B cell (primary cell): ENCODE data around the gene C2CD3. TPM values are rescaled to one million over a fixed set of nuclear protein-coding genes. Genes with fewer than 3 reads are reported as not detected.

Source experiments
- ATAC-seq: fragments of 200-7000 bp; cut with Tn5 transposase; one replicate; pipeline ENCODE4 v1.10.0; 2021; ENCODE audit warnings: low read depth, mild to moderate bottlenecking, moderate number of reproducible peaks, moderate library complexity
- CTCF ChIA-PET: fragments of 350-600 bp; sonication (Branson Sonifier 250); formaldehyde crosslinking; loops from one replicate; lab custom pipeline; 2021; ENCODE audit warnings: antibody characterized with exemption, inconsistent platforms; lab: Charles Lee
- POLR2A ChIA-PET: fragments of 350-600 bp; sonication (Branson Sonifier 250); formaldehyde crosslinking; loops from one replicate; lab custom pipeline; 2021; ENCODE audit warnings: antibody characterized with exemption; lab: Charles Lee
- DNase-seq: peaks from one replicate; pipeline ENCODE4 v3.0.0; 2013
- H2AFZ ChIP-seq: 2 replicates; pipeline ENCODE4 v1.6.1; 2012; ENCODE audit warnings: mild to moderate bottlenecking, low read depth, low read length; ENCODE audit not compliant: insufficient read depth, poor library complexity, severe bottlenecking
- H3K27ac ChIP-seq, 2 donors: 1 replicate in 1 of 2; 2 replicates in 1 of 2; pipeline ENCODE4 v1.5.1; 2012 to 2013; ENCODE audit warnings: low read length in 2 of 2, mild to moderate bottlenecking in 2 of 2, moderate library complexity in 1 of 2
- H3K27me3 ChIP-seq, 4 experiments: fragments of 200-600 bp in 1 of 4; sonication (generic) in 1 of 4; replicated peaks in 1 of 4; 1 replicate in 2 of 4; 2 replicates in 2 of 4; pipeline versions ENCODE4 v1.6.1 to v1.7.0; 2013 to 2016; ENCODE audit warnings: low read length in 3 of 4, mild to moderate bottlenecking in 2 of 4, mixed read lengths in 1 of 4, moderate library complexity in 1 of 4; ENCODE audit not compliant: insufficient read depth in 4 of 4, control insufficient read depth in 3 of 4; ENCODE audit errors: control extremely low read depth in 1 of 4
- H3K36me3 ChIP-seq, 2 experiments: replicated peaks in 1 of 2; 1 replicate in 1 of 2; 2 replicates in 1 of 2; pipeline versions ENCODE4 v1.6.1 to v1.7.1; 2013; ENCODE audit warnings: low read length in 1 of 2; ENCODE audit not compliant: insufficient read depth in 2 of 2, control insufficient read depth in 1 of 2; ENCODE audit errors: control extremely low read depth in 1 of 2, extremely low read depth in 1 of 2
- H3K4me1 ChIP-seq, 2 donors: fragments of 200-600 bp in 1 of 2; sonication (generic) in 1 of 2; 1 replicate in 1 of 2; 2 replicates in 1 of 2; pipeline versions ENCODE4 v1.5.1 to v1.6.1; 2013 to 2017; ENCODE audit warnings: low read length in 2 of 2; ENCODE audit not compliant: control insufficient read depth in 2 of 2, insufficient read depth in 2 of 2
- H3K4me2 ChIP-seq: replicated peaks from 2 replicates; pipeline ENCODE3; 2012; ENCODE audit warnings: mild to moderate bottlenecking, low read depth, low read length; ENCODE audit not compliant: poor library complexity, severe bottlenecking
- H3K4me3 ChIP-seq, 5 experiments: fragments of 200-600 bp in 1 of 5; sonication (generic) in 1 of 5; 1 replicate in 3 of 5; 2 replicates in 2 of 5; pipeline versions ENCODE4 v1.5.1 to v1.7.0; 2011 to 2016; ENCODE audit warnings: low read length in 4 of 5, mild to moderate bottlenecking in 4 of 5, low read depth in 2 of 5, control low read depth in 1 of 5, moderate library complexity in 1 of 5; ENCODE audit not compliant: insufficient read depth in 1 of 5; ENCODE audit errors: control extremely low read depth in 1 of 5, extremely low read depth in 1 of 5
- H3K79me2 ChIP-seq: fragments of 200-600 bp; sonication (generic); one replicate; pipeline ENCODE4 v1.6.0; 2016; ENCODE audit warnings: low read length; ENCODE audit not compliant: control insufficient read depth, insufficient read depth
- H3K9ac ChIP-seq: fragments of 200-600 bp; sonication (generic); 2 replicates; pipeline ENCODE4 v1.6.1; 2017; ENCODE audit warnings: mild to moderate bottlenecking, low read length, moderate library complexity
- H3K9me3 ChIP-seq, 3 donors: one replicate each; pipeline versions ENCODE4 v1.6.1 to v1.7.1; 2013; ENCODE audit warnings: low read length in 2 of 3; ENCODE audit not compliant: control insufficient read depth in 2 of 3, insufficient read depth in 1 of 3; ENCODE audit errors: control extremely low read depth in 1 of 3
- H4K20me1 ChIP-seq: 2 replicates; pipeline ENCODE4 v1.6.0; 2012; ENCODE audit warnings: mild to moderate bottlenecking, low read length; ENCODE audit not compliant: insufficient read depth, control insufficient read depth, poor library complexity, severe bottlenecking
- H3K27ac Mint-ChIP-seq: one replicate; pipeline ENCODE4 v1.8.0; 2021; ENCODE audit warnings: mixed read lengths
- H3K27me3 Mint-ChIP-seq: one replicate; pipeline ENCODE4 v1.8.0; 2021; ENCODE audit warnings: mixed read lengths
- H3K4me1 Mint-ChIP-seq: one replicate; pipeline ENCODE4 v1.8.0; 2021; ENCODE audit warnings: mixed read lengths
- H3K4me3 Mint-ChIP-seq: one replicate; pipeline ENCODE4 v1.8.0; 2021; ENCODE audit warnings: mixed read lengths
- H3K9me3 Mint-ChIP-seq: one replicate; pipeline ENCODE4 v1.8.0; 2022; ENCODE audit warnings: mixed read lengths; ENCODE audit not compliant: insufficient read depth
- CTCF ChIP-seq: fragments of 200-600 bp; IDR thresholded peaks from one replicate; pipeline ENCODE4 v1.8.0; 2022; ENCODE audit warnings: antibody characterized with exemption, mild to moderate bottlenecking
- EZH2 ChIP-seq: IDR thresholded peaks from 2 replicates; pipeline ENCODE4 v1.6.1; 2012; ENCODE audit warnings: borderline replicate concordance, low read depth, mild to moderate bottlenecking, moderate library complexity, low read length; ENCODE audit not compliant: insufficient read depth, poor library complexity, severe bottlenecking
- WGBS: methylation state at CpG from one replicate; pipeline ENCODE4 v1.1.5; 2013; ENCODE audit warnings: missing lambda C conversion rate; ENCODE audit not compliant: insufficient coverage; 5-methylcytosine and 5-hydroxymethylcytosine counted together
- intact Hi-C: fragments of 100-400 bp; cut with micrococcal nuclease; formaldehyde crosslinking; loops from one replicate; pipeline ENCODE4 v1.10.0; 2022
- polyA plus RNA-seq: library from polyadenylated mRNA; depleted of rRNA; stranded (reverse); fragments of >200 nt; gene quantifications from 2 replicates; pipeline ENCODE4 v1.2.3, GENCODE V29; 2012
- total RNA-seq, 2 donors: library from RNA; stranded (reverse); fragments of 120-200 nt in 1 of 2; gene quantifications; 1 replicate in 1 of 2; 2 replicates in 1 of 2; pipeline versions ENCODE4 v1.2.3 to v1.2.4, GENCODE V29; 2013 to 2022

Gene C2CD3
- total and polyA plus RNA-seq, 2 donors (not counting 1 experiment from before 2014, with no cell fraction given) = 19.8 to 69.0 TPM

GRCh38 chr11:73999581-74000306 is 171.1 kb downstream of the C2CD3 start:
- intact Hi-C loops = loop anchor here (5.0 to 10.0 kb wide), 2 partner anchors 33 to 1565 kb away; partner anchors contain the start of gene CLPB
- no peaks in the 10 kb centered on the region for H3K27me3 Mint-ChIP-seq
- H3K9me3 ChIP-seq = no peaks in the 10 kb centered on the region
- peak overlapping the region; percentile 71 for H3K4me3 Mint-ChIP-seq
- WGBS = 57% methylated on average over 7 of the region's 8 CpGs
- no peak overlapping the region for H3K4me3 ChIP-seq
- no peaks in the 10 kb centered on the region for H3K79me2 ChIP-seq
- peak overlapping the region; percentile 54 for H3K4me2 ChIP-seq
- ChIA-PET CTCF (interaction anchor here (0.6 kb wide), 1 partner anchor 19 kb away, joined by 3 read pairs; no protein-coding TSS in a partner anchor), POLR2A (interaction anchor here (1.3 to 4.5 kb wide), 4 partner anchors 11 to 21 kb away, joined by 3 to 63 read pairs (median 9); partner anchors contain the start of gene UCP2)
- ATAC-seq (peak; percentile 28), DNase-seq (peak; percentile 81)
- peaks cover 56 to 57% of the 10 kb centered on the region in 2 donors for H3K4me1 ChIP-seq
- no peaks in the 10 kb centered on the region for H4K20me1 ChIP-seq
- no peak overlapping the region for H2AFZ ChIP-seq
- no peak for TF ChIP-seq CTCF
- no peak for TF ChIP-seq EZH2
- H3K9me3 Mint-ChIP-seq = no peaks in the 10 kb centered on the region
- H3K27ac Mint-ChIP-seq = peak overlapping the region; percentile 93
- H3K36me3 ChIP-seq = peaks cover 0 to 14% of the 10 kb centered on the region in 2 experiments
- H3K27me3 ChIP-seq = no peaks in the 10 kb centered on the region
- peak overlapping the region; percentile 72 to 98 for H3K27ac ChIP-seq
- peaks cover 65% of the 10 kb centered on the region for H3K4me1 Mint-ChIP-seq
- H3K9ac ChIP-seq = peak overlapping the region; percentile 44
